Measurements from ENCODE around the gene CMTM8.
A peak's percentile ranks its signal among the peaks of the same experiment; 100 is the strongest.

- TF ChIP-seq CTCF (IDR thresholded peaks at IDR 0.05; ENCODE audit: control extremely low read depth in 1 of 3, insufficient read depth in 1 of 3, low read depth in 1 of 3, low read length in 3 of 3) (peak; percentile 32 to 77 (median 68)), NRF1 (IDR thresholded peaks at IDR 0.05; ENCODE audit: low read depth, low read length) (no peak)
These were observed 101.6 kb downstream of the CMTM8 start for GRCh38 chr3:32340039-32340438.
